Activated CD8-positive, alpha-beta T cell treated with anti-CD3 and anti-CD28 coated beads for 36 hours (primary cell): ENCODE data around the gene NEO1. TPM values are rescaled to one million over a fixed set of nuclear protein-coding genes. Genes with fewer than 3 reads are reported as not detected.

Source experiments
- ATAC-seq: fragments of 200-7000 bp; cut with Tn5 transposase; one replicate; pipeline ENCODE4 v1.10.0; 2021; ENCODE audit warnings: mild to moderate bottlenecking, moderate library complexity
- CTCF ChIA-PET: fragments of 350-600 bp; sonication (Branson Sonifier 250); formaldehyde crosslinking; loops from one replicate; lab custom pipeline; 2021; ENCODE audit warnings: antibody characterized with exemption; lab: Charles Lee
- POLR2A ChIA-PET: fragments of 350-600 bp; sonication (Branson Sonifier 250); formaldehyde crosslinking; loops from one replicate; lab custom pipeline; 2021; ENCODE audit warnings: antibody characterized with exemption; lab: Charles Lee
- DNase-seq: peaks from one replicate; pipeline ENCODE4 v3.0.0-alpha.2; 2020
- H3K27ac Mint-ChIP-seq: one replicate; pipeline ENCODE4 v1.8.0; 2021; ENCODE audit warnings: mild to moderate bottlenecking, mixed read lengths
- H3K27me3 Mint-ChIP-seq: one replicate; pipeline ENCODE4 v1.8.0; 2021; ENCODE audit warnings: mixed read lengths
- H3K36me3 Mint-ChIP-seq: one replicate; pipeline ENCODE4 v1.8.0; 2021; ENCODE audit warnings: low read depth, mixed read lengths
- H3K4me1 Mint-ChIP-seq: one replicate; pipeline ENCODE4 v1.8.0; 2021; ENCODE audit warnings: low read depth, mixed read lengths
- H3K4me3 Mint-ChIP-seq: one replicate; pipeline ENCODE4 v1.8.0; 2021; ENCODE audit warnings: mild to moderate bottlenecking, moderate library complexity, mixed read lengths
- H3K9me3 Mint-ChIP-seq: one replicate; pipeline ENCODE4 v1.8.0; 2021; ENCODE audit warnings: mixed read lengths
- CTCF ChIP-seq: fragments of 200-600 bp; IDR thresholded peaks from one replicate; pipeline ENCODE4 v1.8.0; 2022; ENCODE audit warnings: antibody characterized with exemption, mild to moderate bottlenecking
- intact Hi-C: fragments of 100-400 bp; cut with micrococcal nuclease; formaldehyde crosslinking; loops from one replicate; pipeline ENCODE4 v1.10.0; 2022
- total RNA-seq, 2 experiments: library from RNA; stranded (reverse); gene quantifications; one replicate each; pipeline ENCODE4 v1.2.3, GENCODE V29; 2021

Gene NEO1
- total RNA-seq, 2 experiments from 2014 or later, result 2.8 to 3.1 TPM

DNA sequence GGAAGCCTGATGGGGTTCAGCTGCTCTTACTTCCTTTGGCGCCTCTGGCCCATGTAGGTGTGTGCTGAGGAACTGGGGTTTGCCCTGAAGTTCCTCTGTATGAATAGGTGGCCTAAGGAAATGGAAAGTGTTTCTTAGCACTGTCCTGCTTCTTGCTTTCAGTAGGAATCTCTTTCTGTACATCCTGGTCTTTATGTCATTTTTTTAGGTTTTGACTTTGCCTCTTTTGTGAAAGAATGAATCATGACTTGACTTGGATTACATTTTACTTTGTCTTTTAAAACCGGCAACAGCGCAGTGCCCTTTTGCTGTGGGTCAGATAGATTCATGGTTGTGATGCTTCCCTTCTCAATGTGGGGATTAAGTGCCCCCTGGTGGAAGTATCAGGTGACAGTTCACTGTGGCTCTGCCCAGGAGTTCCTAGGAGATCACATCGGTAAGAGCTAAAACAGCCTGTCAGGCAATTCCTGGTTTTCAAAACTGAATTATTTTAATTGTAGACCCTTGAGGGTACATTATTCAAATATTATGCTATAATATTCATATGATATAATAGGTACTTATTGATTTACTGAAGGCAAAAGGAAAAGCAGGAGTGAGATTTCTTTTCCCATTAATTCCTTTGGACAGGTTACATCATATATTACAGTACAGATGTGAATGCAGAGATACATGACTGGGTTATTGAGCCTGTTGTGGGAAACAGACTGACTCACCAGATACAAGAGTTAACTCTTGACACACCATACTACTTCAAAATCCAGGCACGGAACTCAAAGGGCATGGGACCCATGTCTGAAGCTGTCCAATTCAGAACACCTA, 221.1 kb downstream of the NEO1 start:
- H3K4me3 Mint-ChIP-seq, result no peak overlapping the region
- CTCF ChIA-PET, result interaction anchor here (0.6 to 5.6 kb wide), 24 partner anchors 8 to 551 kb away, joined by 3 to 62 read pairs (median 4); no protein-coding TSS in a partner anchor
- TF ChIP-seq CTCF, result peak; percentile 74
- peak; percentile 85 for ATAC-seq
- no peaks in the 10 kb centered on the region for H3K27me3 Mint-ChIP-seq
- intact Hi-C loops, result no loop called here
- no peaks in the 10 kb centered on the region for H3K36me3 Mint-ChIP-seq
- peak; percentile 66 for DNase-seq
- no peak overlapping the region for H3K27ac Mint-ChIP-seq
- no peaks in the 10 kb centered on the region for H3K9me3 Mint-ChIP-seq
- peaks cover 2% of the 10 kb centered on the region for H3K4me1 Mint-ChIP-seq
- POLR2A ChIA-PET, result no interaction called here

GRCh38 chr15:73275862-73276261, 223.6 kb downstream of the NEO1 start:
- CTCF ChIA-PET, result interaction anchor here (1.2 to 5.6 kb wide), 3 partner anchors 11 to 39 kb away, joined by 5 to 62 read pairs (median 21); no protein-coding TSS in a partner anchor
- H3K9me3 Mint-ChIP-seq, result no peaks in the 10 kb centered on the region
- no peak for ATAC-seq
- H3K36me3 Mint-ChIP-seq, result no peaks in the 10 kb centered on the region
- DNase-seq, result no peak
- intact Hi-C loops, result no loop called here
- no peak overlapping the region for H3K27ac Mint-ChIP-seq
- peaks cover 2% of the 10 kb centered on the region for H3K27me3 Mint-ChIP-seq
- TF ChIP-seq CTCF, result no peak
- H3K4me3 Mint-ChIP-seq, result no peak overlapping the region
- POLR2A ChIA-PET, result no interaction called here
- peaks cover 2% of the 10 kb centered on the region for H3K4me1 Mint-ChIP-seq

DNA sequence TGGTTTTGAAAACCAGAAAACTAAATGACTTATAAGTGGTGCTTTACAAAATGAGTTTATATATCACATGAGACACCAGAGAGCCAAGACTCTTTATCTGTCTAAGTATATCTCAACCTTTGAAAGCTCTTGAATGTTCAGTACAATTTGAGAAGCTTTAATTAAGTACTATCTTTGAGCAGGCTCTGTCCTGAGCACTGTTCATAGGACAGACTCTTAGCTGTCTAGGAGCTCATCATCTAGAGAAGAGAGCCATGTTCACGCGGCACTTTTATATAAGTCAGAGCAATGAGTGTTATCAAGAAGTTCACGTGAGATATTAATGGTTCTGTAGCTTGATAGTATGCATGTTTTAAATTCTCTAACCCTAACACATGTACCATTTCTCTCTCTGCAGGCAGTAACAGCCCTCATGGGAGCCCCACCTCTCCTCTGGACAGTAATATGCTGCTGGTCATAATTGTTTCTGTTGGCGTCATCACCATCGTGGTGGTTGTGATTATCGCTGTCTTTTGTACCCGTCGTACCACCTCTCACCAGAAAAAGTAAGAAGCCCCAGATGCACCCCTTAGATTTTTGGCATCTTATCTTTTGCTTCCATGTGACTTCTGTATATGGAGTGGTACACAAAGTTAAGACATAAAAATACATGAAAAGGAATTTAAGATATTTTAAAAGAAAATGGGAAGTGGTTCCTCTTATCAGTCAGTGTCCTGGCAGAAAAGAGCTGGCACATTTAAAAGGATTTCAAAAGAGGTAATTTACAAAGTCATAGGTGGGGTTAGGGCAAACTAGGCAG, 230.5 kb downstream of the NEO1 start:
- Mint-ChIP-seq H3K4me1 (peaks cover 10% of the 10 kb centered on the region), H3K36me3 (peaks cover 2% of the 10 kb centered on the region), H3K4me3 (no peak overlapping the region), H3K27me3 (peaks cover 2% of the 10 kb centered on the region), H3K9me3 (no peaks in the 10 kb centered on the region), H3K27ac (no peak overlapping the region)
- no peak for ATAC-seq
- no peak for TF ChIP-seq CTCF
- intact Hi-C loops, result no loop called here
- POLR2A ChIA-PET, result no interaction called here
- DNase-seq, result no peak
- CTCF ChIA-PET, result interaction anchor here (1.5 to 2.8 kb wide), 4 partner anchors 9 to 422 kb away, joined by 4 to 11 read pairs (median 8); no protein-coding TSS in a partner anchor

GRCh38 chr15:73283366-73283962, 231.2 kb downstream of the NEO1 start:
- H3K4me1 Mint-ChIP-seq, result peaks cover 10% of the 10 kb centered on the region
- intact Hi-C loops, result no loop called here
- H3K27ac Mint-ChIP-seq, result no peak overlapping the region
- H3K36me3 Mint-ChIP-seq, result peaks cover 2% of the 10 kb centered on the region
- no peak overlapping the region for H3K4me3 Mint-ChIP-seq
- peaks cover 2% of the 10 kb centered on the region for H3K27me3 Mint-ChIP-seq
- H3K9me3 Mint-ChIP-seq, result no peaks in the 10 kb centered on the region
- no peak for TF ChIP-seq CTCF
- DNase-seq (no peak), ATAC-seq (no peak)
- CTCF ChIA-PET, result interaction anchor here (1.5 to 2.8 kb wide), 3 partner anchors 9 to 421 kb away, joined by 6 to 11 read pairs (median 10); no protein-coding TSS in a partner anchor
- POLR2A ChIA-PET, result no interaction called here
